Measurements from ENCODE around the gene SGCD.

DNA sequence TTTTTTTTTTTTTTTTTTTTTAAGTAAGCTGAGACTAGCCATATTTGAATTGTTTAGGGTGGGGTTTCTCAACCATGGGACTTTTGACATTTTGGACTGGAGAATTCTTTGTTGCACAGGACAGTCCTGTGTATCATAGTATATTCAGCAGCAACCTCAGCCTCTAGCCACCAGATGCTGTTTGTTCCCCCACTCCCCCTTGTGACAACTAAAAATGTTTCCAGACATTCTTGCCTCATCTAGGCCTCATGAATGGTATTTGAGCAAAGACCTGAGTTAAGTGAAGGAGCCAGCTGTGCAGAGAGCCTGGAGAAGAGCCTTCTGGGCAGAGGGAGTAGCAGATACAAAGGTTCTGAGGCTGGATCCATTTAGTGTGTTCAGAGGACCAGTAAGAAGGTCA is 155.9 kb downstream of the SGCD start:
- TF ChIP-seq POLR2A (IDR thresholded peaks at IDR 0.05) (no peak), EP300 (IDR thresholded peaks at IDR 0.05) (no peak)
- TF ChIP-seq, protein P1, sequence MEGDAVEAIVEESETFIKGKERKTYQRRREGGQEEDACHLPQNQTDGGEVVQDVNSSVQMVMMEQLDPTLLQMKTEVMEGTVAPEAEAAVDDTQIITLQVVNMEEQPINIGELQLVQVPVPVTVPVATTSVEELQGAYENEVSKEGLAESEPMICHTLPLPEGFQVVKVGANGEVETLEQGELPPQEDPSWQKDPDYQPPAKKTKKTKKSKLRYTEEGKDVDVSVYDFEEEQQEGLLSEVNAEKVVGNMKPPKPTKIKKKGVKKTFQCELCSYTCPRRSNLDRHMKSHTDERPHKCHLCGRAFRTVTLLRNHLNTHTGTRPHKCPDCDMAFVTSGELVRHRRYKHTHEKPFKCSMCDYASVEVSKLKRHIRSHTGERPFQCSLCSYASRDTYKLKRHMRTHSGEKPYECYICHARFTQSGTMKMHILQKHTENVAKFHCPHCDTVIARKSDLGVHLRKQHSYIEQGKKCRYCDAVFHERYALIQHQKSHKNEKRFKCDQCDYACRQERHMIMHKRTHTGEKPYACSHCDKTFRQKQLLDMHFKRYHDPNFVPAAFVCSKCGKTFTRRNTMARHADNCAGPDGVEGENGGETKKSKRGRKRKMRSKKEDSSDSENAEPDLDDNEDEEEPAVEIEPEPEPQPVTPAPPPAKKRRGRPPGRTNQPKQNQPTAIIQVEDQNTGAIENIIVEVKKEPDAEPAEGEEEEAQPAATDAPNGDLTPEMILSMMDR (IDR thresholded peaks at IDR 0.05), result no peak
